PC-9 (cell line): ENCODE results near the gene CASP8AP2. TPM values are rescaled to one million over a fixed set of nuclear protein-coding genes. Genes with fewer than 3 reads are reported as not detected.

Source experiments
- BruUV-seq: library from RNA; stranded (reverse); fragments of 400-500 nt; replicated peaks from 2 replicates; lab custom pipeline; 2021; lab: Mats Ljungman, UMichigan
- CTCF ChIA-PET: fragments of 300-600 bp; sonication (Branson Sonifier 250); formaldehyde crosslinking; loops from one replicate; lab custom pipeline; 2022; ENCODE audit warnings: antibody characterized with exemption; lab: Charles Lee
- POLR2A ChIA-PET: fragments of 300-600 bp; sonication (Branson Sonifier 250); formaldehyde crosslinking; loops from one replicate; lab custom pipeline; 2022; ENCODE audit warnings: antibody characterized with exemption; ENCODE audit not compliant: unreplicated experiment; lab: Charles Lee
- DNase-seq, 2 experiments: peaks; one replicate each; pipeline versions ENCODE4 v3.0.0 to v3.0.0-alpha.2; 2015 to 2022; ENCODE audit warnings: mixed read lengths in 1 of 2
- H2AFZ ChIP-seq: fragments of 200-600 bp; sonication (generic); 2 replicates; pipeline ENCODE4 v1.8.1; 2017; ENCODE audit warnings: antibody characterized with exemption
- H3F3A ChIP-seq: fragments of 200-600 bp; sonication (generic); 2 replicates; pipeline ENCODE4 v1.8.1; 2017; ENCODE audit warnings: antibody characterized with exemption, mild to moderate bottlenecking, low read depth; ENCODE audit not compliant: insufficient read depth
- H3K27ac ChIP-seq: fragments of 200-600 bp; sonication (generic); 2 replicates; pipeline ENCODE4 v1.6.1; 2016; ENCODE audit warnings: mixed run types
- H3K27me3 ChIP-seq: fragments of 200-600 bp; sonication (generic); 2 replicates; pipeline ENCODE4 v1.6.1; 2016; ENCODE audit warnings: low read depth, mixed run types; ENCODE audit not compliant: insufficient read depth
- H3K36me3 ChIP-seq: fragments of 200-600 bp; sonication (generic); 2 replicates; pipeline ENCODE4 v1.6.1; 2016; ENCODE audit warnings: low read depth, mixed run types
- H3K4me1 ChIP-seq: fragments of 200-600 bp; sonication (generic); replicated peaks from 2 replicates; pipeline ENCODE4 v1.6.1; 2016; ENCODE audit warnings: mixed run types; ENCODE audit not compliant: insufficient read depth
- H3K4me2 ChIP-seq: fragments of 200-600 bp; sonication (generic); 2 replicates; pipeline ENCODE4 v1.6.1; 2017; ENCODE audit warnings: mixed run types
- H3K4me3 ChIP-seq: fragments of 200-600 bp; sonication (generic); 2 replicates; pipeline ENCODE4 v1.6.1; 2016; ENCODE audit warnings: mixed run types
- H3K79me2 ChIP-seq: fragments of 200-600 bp; sonication (generic); 2 replicates; pipeline ENCODE4 v1.6.1; 2017; ENCODE audit warnings: low read depth, mixed run types
- H3K9me2 ChIP-seq: fragments of 200-600 bp; sonication (generic); 2 replicates; pipeline ENCODE4 v1.8.1; 2017; ENCODE audit warnings: mild to moderate bottlenecking; ENCODE audit not compliant: insufficient read depth
- H3K9me3 ChIP-seq: fragments of 200-600 bp; sonication (generic); 2 replicates; pipeline ENCODE4 v1.8.1; 2016; ENCODE audit warnings: low read depth; ENCODE audit not compliant: insufficient read depth
- H4K20me1 ChIP-seq: fragments of 200-600 bp; sonication (generic); 2 replicates; pipeline ENCODE4 v1.8.1; 2017; ENCODE audit not compliant: insufficient read depth
- CTCF ChIP-seq: fragments of 200-600 bp; sonication (generic); conservative IDR thresholded peaks from 2 replicates; pipeline ENCODE4 v1.6.1; 2017; ENCODE audit warnings: mixed run types, antibody characterized with exemption, mild to moderate bottlenecking, moderate library complexity
- EZH2 ChIP-seq: fragments of 200-600 bp; sonication (generic); IDR thresholded peaks from 2 replicates; pipeline ENCODE4 v1.8.0; 2017; ENCODE audit warnings: antibody characterized with exemption, low read depth
- intact Hi-C: fragments of 100-400 bp; cut with micrococcal nuclease; formaldehyde crosslinking; loops from one replicate; pipeline ENCODE4 v1.10.0; 2022; ENCODE audit not compliant: unreplicated experiment
- total RNA-seq: library from RNA; stranded (reverse); gene quantifications from 2 replicates; pipeline ENCODE4 v1.2.3, GENCODE V29; 2021

The CASP8AP2 gene
- total RNA-seq, 1 experiment from 2014 or later = 17.4 TPM

- peak overlapping the region; percentile 74 for H3K4me3 ChIP-seq
- H3K27ac ChIP-seq = peak overlapping the region; percentile 47
- POLR2A ChIA-PET = interaction anchor here (0.5 to 0.9 kb wide), 4 partner anchors 10 to 674 kb away, joined by 3 to 18 read pairs (median 4); partner anchors contain the start of gene MDN1
- H3K9me2 ChIP-seq = no peaks in the 10 kb centered on the region
- peak overlapping the region; percentile 89 for H3K4me2 ChIP-seq
- CTCF ChIA-PET = interaction anchor here (0.6 to 1.3 kb wide), 3 partner anchors 9 to 846 kb away, joined by 3 to 7 read pairs (median 7); partner anchors contain the start of gene MDN1
- H3K4me1 ChIP-seq = 0 out of 2 replicates have a peak, but pooled peaks cover 3% of the 10 kb centered on the region
- H3K79me2 ChIP-seq = peaks cover 19% of the 10 kb centered on the region
- H3K27me3 ChIP-seq = no peaks in the 10 kb centered on the region
- no peaks in the 10 kb centered on the region for H3F3A ChIP-seq
- DNase-seq = peak in 1 of 2 experiments; percentile 40
- no peaks in the 10 kb centered on the region for H3K9me3 ChIP-seq
- no peaks in the 10 kb centered on the region for H3K36me3 ChIP-seq
- peak overlapping the region; percentile 98 for H2AFZ ChIP-seq
- BruUV-seq = no TSS peak
- intact Hi-C loops = loop anchor here (1.0 to 10.0 kb wide), 2 partner anchors 10 to 576 kb away; partner anchors contain the start of gene MDN1
- TF ChIP-seq CTCF (no peak), EZH2 (no peak)
- H4K20me1 ChIP-seq = no peaks in the 10 kb centered on the region
Measured at GRCh38 chr6:89828988-89829471, 650 bp upstream of the CASP8AP2 start.

- no peaks in the 10 kb centered on the region for H3K27me3 ChIP-seq
- 0 out of 2 replicates have a peak, but pooled peaks cover 3% of the 10 kb centered on the region for H3K4me1 ChIP-seq
- no peaks in the 10 kb centered on the region for H3K9me2 ChIP-seq
- H3K4me2 ChIP-seq = peak overlapping the region; percentile 78
- no peak for DNase-seq
- H3K27ac ChIP-seq = no peak overlapping the region
- ChIA-PET CTCF (no interaction called here), POLR2A (interaction anchor here (0.5 kb wide), 1 partner anchor 20 kb away, joined by 25 read pairs; no protein-coding TSS in a partner anchor)
- TF ChIP-seq EZH2 (no peak), CTCF (no peak)
- H3K79me2 ChIP-seq = peaks cover 19% of the 10 kb centered on the region
- no peaks in the 10 kb centered on the region for H3K36me3 ChIP-seq
- no peaks in the 10 kb centered on the region for H3F3A ChIP-seq
- H2AFZ ChIP-seq = peak overlapping the region; percentile 90
- no peaks in the 10 kb centered on the region for H4K20me1 ChIP-seq
- intact Hi-C loops = no loop called here
- H3K9me3 ChIP-seq = no peaks in the 10 kb centered on the region
- peak overlapping the region; percentile 74 for H3K4me3 ChIP-seq
- BruUV-seq = TSS peak; percentile 63
Measured at GRCh38 chr6:89830170-89830809, 610 bp downstream of the CASP8AP2 start.

- Histone ChIP-seq H3K4me2 (no peak overlapping the region), H3K79me2 (peaks cover 17% of the 10 kb centered on the region)
- BruUV-seq = no TSS peak
Measured at GRCh38 chr6:89834884-89835792, 5.5 kb downstream of the CASP8AP2 start.

More at GRCh38 chr6:89834884-89835792, 5.5 kb downstream of the CASP8AP2 start:
- Histone ChIP-seq H3F3A (no peaks in the 10 kb centered on the region), H3K4me1 (0 out of 2 replicates have a peak, but pooled peaks cover 3% of the 10 kb centered on the region), H3K36me3 (no peaks in the 10 kb centered on the region), H3K4me3 (no peak overlapping the region), H3K9me2 (no peaks in the 10 kb centered on the region), H2AFZ (no peak overlapping the region), H3K27ac (no peak overlapping the region), H3K27me3 (no peaks in the 10 kb centered on the region), H3K9me3 (no peaks in the 10 kb centered on the region), H4K20me1 (no peaks in the 10 kb centered on the region)
- ChIA-PET CTCF (interaction anchor here (0.7 kb wide), 1 partner anchor 274 kb away, joined by 3 read pairs; no protein-coding TSS in a partner anchor), POLR2A (no interaction called here)
- no peak for DNase-seq
- intact Hi-C loops = no loop called here
- TF ChIP-seq EZH2 = no peak
- TF ChIP-seq CTCF = no peak
